GM19025 (cell line): ENCODE measurements around the gene KIRREL2.
"Not testable (repeated sequence)": the region's sequence is repeated elsewhere in the genome, so short reads cannot be mapped to it uniquely, and the experiment has no call there.

Experiments used
- ATAC-seq: cut with Tn5 transposase; IDR thresholded peaks from one replicate; pipeline ENCODE4 v1.9.1; 2021; ENCODE audit warnings: mild to moderate bottlenecking, low read depth, moderate library complexity; ENCODE audit not compliant: unreplicated experiment

KIRREL2 gene

DNA sequence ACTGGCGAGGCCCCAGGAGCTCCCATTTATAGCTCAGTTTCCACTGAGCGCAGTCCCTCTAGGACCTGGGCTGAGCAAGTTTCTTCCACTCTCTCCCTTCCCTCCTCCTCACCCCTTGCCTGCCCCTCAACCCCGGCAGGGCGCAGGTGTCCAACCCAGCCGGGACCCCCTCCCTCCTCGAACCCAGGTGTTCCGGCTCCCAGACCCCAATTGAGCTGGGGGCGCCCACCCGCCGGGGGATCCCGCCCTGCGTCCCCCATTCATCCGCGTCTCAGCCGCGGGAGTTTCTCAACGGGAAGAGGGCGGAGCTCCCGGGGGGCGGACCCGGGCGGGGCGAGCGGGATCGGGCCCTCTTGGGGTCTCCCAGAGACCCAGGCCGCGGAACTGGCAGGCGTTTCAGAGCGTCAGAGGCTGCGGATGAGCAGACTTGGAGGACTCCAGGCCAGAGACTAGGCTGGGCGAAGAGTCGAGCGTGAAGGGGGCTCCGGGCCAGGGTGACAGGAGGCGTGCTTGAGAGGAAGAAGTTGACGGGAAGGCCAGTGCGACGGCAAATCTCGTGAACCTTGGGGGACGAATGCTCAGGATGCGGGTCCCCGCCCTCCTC, at the start of gene KIRREL2:
Gene KIRREL2, plus strand, starts transcription at position 366 of the 604 bp plus-strand sequence. Its CDS starts 209 bp downstream, at position 575.
- no peak for ATAC-seq

DNA sequence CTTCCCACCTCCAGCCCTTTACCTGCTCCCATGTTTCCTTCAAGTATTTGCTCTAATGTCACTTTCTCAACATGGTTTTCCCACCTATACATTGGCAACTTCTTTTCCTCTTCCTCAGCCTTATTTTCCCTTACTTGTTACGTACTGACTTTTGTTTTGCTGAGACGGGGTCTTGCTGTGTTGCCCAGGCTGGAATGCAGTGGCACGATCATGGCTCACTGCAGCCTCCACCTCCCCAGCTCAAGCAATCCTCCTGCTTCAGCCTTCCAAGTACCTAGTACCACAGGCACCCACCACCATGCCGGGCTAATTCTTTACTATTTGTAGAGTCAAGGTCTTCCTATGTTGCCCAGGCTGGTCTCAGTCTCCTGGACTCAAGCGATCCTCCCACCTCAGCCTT, 49.1 kb upstream of the KIRREL2 start:
- ATAC-seq, result no peak

DNA sequence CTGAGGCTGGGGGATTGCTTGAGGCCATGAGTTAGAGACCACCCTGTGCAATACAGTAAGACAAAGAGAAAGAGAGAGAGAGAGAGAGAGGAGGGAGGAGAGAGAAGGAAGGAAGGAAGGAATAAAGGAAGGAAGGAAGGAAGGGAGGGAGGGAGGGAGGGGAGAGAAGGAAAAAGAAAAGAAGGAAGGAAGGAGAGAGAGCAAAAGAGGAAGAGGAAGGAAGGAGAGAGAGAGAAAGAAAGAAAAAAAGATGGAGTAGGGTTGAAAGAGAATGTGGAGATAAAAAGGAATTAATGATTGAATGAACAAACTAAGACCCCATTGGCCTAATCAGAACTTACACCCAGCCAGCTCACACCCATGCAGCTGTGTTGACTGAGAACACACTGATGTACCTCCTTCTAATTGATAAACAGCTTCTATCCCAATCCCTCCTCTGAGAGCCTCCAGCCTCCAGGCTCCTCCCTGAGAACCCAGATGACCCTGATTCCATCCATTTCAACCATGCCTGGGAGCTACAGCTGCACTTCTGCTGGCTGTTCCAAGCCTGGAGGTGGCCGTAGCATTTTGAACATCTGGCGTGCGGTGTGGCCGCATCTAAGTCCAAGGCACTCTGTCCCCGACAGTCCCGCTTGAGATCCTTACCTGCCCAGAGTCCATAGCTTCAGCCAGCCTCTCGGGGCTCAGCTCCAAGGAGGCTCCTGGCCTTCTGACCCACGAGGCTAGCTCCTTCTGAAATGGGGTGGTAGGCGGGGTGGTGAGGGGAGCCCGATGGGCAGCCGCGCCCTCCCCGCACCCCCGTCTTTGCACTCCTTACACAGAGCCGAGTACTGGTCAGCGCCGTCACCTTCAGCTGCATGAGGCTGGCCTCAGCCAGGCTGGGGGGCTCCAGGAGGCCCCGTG, 45.1 kb upstream of the KIRREL2 start:
- ATAC-seq, result no peak

DNA sequence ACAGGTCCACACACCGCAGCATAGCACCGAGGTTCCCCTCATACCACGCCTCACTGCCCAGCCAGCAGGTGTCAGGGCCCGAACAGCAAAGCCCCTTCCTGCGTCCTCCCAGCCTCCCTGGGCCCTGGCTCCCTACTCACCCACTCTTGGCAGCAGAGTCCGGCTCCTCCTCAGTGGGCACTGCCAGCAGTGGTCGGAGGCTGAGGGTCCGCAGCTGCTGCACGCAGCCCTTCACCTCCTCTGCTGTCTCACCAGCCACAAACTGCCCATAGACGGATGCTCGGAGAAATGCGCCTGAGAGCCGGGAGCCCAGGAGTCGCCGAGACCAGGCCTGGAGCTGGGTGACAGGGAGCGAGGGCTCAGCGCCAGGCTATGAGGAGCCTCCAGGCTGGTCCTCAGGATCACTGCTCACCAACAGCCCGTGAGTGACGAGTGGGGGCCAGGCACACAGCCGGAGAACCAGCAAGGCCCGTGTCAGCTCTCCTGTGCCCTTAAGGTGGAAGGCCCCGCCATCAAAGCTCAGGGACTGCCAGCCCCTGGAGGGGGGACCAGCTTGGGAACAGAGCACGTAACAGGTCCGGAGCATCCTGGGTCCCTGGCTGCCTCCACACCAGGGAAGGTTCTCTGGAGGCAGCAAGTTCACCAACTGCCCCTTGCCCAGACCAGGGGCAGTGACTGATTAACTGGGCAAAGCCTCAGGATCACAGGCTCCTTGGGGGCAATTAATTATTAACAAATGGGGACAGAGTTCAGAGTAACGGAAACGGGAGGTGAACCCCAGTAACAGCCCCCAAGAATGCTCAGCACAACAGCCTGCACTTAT, 44.3 kb upstream of the KIRREL2 start, which contains the start of gene PRODH2:
Gene PRODH2, minus strand, starts transcription at position 626 of the 823 bp plus-strand sequence. Its CDS starts 40 bp downstream, at position 586.
- ATAC-seq, result no peak

DNA sequence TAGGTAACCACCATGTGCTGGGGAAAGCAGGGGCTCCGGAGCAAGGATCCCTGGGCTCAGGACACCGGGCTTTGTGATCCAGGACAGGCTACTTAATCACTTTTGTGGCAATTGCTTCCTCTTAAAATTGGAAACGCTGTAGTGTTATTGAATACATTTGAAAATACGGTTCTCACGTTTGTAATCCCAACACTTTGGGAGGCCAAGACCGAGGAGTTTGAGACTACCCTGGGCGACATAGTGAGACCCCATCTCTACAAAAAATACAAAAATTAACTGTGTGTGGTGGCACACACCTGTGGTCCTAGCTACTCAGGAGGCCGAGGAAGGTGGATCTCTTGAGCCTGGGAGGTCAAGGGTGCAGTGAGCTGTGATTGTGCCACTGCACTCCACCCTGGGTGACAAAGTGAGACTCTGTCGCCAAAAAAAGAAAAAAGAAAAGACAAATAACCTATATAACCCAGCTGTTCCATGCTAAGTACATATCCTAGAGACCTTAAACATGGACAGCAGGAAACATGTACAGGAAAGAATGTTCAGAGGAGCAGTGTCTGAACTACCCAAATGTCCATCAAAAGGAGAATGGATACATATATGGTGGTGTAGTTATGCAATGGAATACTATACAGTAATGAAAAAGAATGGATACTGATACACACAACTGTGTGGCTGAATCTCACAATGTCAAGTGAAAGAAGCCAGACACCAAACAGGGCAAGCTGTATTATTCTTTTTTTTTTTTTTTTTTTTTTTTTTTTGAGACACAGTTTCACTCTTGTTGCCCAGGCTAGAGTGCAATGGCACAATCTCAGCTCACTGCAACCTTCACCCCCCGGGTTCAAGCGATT, 43.4 kb upstream of the KIRREL2 start:
- no peak for ATAC-seq

DNA sequence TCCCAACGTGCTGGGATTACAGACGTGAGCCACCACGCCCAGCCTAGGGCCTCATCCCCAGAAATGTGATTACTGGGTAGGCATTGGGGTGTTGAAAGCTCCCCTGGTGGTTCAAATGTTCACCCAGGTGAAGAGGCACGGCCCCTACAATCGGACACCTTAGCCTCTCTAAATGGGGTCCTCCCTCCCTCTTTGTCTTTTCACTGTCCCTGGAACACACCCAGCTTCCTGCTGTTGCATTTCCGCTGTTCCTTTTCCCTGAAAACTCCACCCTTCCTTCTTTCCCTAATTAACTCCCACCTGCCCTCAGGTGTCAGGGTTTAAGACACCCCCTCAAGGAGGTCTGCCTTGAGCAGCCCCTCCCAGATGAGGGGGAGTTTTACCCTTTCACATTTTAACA, 40.4 kb upstream of the KIRREL2 start:
- no peak for ATAC-seq

DNA sequence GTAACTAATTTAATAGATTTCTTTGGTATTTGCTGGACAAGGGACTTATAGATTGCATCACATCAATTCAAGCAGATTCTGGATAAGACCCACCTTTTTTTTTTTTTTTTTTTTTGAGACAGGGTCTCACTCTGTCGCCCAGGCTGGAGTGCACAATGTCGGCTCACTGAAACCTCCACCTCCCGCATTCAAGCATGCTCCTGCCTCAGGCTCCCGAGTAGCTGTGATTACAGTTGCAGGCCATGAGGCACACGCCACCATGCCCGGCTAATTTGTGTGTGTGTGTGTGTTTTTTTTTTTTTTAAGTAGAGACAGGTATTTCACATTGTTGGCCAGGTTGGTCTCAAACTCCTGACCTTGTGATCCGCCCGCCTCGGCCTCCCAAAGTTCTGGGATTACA, 39.9 kb upstream of the KIRREL2 start:
- no peak for ATAC-seq

DNA sequence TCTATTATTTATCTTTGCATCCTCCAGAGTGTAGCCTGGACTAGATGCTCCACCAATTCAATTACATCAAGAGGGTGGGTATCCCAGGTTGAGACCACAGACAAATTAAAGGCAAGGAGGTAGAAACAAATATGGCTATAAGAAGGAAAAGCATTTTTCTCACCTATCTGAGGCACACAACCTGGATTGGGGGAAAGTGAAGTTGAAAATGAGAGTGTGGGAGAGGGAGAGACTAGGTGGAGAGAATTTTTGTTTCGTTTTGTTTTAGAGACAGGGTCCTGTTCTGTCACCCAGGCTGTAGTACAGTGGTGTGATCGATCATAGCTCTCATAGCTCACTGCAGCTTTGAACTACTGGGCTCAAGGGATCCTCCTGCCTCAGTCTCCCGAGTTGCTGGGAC, 38.3 kb upstream of the KIRREL2 start:
- ATAC-seq, result no peak

DNA sequence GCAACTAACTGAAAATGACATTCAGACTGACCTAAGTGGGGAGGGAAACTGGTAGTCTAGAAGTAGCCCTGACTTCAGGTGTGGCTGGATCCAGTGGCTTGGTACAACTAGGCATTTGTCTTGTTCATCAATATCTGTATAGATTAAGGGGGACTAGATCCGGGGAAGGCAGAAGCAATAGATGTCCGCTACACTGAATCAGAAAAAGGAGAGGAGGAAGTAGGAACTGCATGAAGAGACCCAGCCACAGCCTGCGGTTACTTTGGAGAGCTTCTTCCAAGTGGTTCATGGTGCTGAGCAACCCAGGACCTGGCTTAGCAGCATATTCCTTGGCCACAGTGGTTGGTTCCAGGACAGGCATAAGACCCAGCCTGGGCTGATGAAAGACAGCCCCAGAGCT, 34.1 kb upstream of the KIRREL2 start:
- no peak for ATAC-seq

DNA sequence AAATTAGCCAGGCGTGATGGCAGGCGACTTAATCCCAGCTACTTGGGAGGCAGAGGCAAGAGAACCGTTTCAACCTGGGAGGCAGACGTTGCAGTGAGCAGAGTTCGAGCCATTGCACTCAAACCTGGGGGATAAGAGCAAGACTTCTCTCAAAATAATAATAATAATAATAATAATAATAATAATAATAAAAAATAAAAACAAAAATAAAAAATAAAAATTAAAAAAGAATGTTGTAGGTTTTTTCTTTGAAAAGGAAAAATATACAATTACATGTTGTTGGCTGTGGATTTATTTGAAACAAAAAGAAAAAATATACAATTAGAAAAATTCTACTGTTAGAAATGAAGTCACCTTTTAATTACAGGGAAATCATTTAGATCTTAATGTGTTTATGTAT, 32.6 kb upstream of the KIRREL2 start:
- ATAC-seq, result no peak

DNA sequence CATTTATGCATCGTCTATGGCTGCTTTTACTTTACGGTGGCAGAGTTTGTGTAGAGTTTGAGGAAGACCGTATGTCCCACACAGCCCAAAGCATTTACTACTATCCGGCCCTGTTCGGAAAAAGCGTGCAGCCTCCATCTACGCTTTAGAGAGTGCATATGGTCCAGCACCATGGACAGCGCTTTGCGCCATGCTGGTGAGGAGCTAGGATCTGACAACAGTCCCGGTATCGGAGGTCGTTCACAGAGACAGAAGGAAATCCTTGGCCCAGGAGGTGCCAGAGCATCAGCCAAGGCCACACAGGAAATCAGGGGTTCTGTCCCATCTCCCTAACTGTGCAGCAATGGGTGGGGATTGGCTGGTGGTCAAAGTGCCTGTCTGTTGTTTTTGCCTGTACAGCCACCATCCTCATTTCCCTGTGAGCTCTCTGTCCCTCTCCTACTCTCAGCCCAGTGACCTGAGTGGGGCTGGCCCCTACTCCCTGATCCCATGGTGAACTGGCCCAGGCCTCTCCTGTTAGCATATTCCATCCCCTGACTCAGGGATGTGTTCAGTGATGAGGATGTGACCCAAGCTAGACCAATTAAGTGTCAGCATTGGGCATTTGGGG, 27.9 kb upstream of the KIRREL2 start:
- ATAC-seq, result no peak

DNA sequence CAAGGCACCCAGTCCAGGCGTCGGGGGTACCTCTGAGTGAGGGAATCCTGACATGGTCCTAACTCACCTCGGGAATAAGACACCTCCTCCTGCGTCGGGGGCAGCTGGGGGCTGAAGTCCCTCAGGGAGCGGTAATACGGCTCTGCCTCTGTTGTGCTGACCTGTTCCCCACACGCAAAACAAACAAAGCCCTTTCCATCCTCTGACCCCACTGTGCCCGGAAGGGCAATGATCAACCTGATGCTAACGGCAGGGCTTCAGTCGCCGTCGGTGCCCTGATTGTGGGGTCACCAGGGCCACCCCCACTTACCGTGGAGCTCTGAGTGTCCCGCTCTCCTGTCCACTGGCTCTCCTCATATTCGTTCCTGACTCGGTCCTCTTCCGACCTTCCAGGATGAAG, 25.7 kb upstream of the KIRREL2 start:
- no peak for ATAC-seq

DNA sequence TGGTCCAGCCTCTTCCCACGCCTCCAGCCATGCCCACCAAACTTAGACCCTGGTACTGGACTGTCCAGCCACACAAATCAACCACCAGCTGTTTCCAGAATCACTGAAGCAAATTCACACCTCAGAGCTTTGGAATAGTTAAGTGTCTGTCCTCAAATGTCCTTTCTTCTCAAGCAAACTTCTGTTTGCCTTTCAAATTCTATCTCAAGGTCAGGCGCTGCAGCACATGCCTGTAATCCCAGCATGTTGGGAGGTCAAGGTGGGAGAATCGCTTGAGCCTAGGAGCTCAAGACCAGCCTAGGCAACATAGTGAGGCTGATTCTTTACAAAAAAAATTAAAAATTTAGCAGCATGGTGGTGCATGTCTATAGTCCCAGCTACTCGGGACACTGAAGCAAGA, 24.7 kb upstream of the KIRREL2 start:
- no peak for ATAC-seq

DNA sequence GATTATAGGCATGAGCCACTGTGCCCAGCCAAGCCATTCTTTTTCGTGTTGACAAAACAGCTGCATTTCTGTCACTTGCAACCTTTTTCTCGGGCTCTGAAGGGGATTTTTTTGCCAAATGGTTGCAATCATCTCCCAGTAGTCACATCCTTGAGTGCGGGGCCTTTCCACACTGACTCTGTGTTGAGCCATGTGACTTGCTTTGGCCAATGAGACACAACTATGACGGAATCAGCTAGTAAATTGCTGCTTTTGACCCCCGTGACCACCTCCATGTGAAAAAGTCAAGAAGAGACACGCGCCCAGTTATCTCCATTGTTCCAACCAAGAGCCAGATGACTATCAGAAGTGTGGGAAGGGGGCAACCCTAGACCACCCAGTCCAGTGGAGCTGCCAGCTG, 22.7 kb upstream of the KIRREL2 start:
- ATAC-seq, result no peak

DNA sequence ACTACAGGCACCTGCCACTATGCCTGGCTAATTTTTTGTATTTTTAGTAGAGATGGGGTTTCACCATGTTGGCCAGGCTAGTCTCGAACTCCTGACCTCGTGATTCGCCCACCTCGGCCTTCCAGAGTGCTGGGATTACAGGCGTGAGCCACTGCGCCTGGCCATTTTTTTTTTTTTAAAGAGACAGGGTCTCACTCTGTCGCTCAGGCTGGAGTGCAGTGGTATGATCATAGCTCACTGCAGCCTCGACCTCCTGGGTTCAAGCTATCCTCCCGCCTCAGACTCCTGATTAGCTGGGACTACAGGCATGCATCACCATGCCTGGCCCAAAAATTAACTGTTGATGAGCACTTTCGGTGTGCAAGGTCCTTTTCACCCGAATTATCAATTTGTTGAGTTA, 20.6 kb upstream of the KIRREL2 start:
- ATAC-seq, result not testable (repeated sequence)

DNA sequence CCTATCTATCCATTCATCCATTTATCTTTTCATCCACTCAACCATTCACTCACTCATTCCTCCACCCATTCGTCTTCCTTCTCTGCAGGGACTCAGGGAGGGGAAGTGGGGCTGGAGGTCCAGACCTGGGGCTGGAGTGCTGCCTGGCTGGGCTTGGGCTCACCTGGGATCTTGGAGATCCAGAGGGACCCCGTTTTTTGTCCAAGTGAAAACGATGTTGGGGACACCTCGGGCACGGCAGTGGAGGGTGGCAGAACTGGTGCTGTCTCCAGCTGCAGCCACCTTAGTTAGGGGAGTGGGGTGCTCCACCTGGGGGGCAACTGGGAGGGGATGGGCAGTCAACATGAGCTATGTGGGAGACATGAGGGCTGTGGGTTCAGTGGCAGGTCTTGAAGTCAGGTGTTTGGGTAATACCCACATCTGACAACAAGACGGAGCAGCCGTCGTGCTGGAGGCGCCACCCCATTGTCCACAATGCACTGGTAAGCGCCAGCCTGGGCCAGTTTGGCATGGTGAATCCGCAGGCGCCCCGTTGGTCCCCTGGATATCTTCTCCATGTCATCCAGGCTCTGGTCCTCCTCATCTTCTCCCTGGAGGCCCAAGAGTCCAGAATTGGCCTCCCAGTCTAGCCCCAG, 14.6 kb upstream of the KIRREL2 start:
- no peak for ATAC-seq

DNA sequence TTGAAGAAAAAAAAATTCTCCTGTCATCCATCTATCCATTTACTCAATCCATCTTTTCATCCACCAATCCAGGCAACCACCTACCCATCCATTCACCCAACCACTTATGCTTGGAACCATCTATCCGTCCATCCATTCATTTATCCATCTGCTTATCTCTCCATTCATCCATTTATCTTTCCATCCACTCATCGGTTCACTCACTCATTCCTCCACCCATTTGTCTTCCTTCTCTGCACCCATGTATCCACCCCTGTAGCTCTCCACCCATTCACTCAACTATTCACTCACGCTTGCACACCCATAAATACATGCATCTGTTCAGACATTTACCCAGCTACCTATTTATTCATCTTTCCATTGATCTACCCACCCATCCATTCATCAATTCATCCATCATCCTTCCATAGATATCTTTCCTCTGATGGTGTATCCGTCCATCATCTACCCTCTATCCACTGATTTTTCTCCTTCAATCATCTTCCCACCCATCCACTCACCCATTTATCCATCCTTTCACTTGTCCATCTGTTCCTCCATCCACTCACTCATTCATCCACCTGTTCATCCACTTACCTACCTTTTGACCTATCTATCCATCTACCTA, 13.9 kb upstream of the KIRREL2 start:
- no peak for ATAC-seq

DNA sequence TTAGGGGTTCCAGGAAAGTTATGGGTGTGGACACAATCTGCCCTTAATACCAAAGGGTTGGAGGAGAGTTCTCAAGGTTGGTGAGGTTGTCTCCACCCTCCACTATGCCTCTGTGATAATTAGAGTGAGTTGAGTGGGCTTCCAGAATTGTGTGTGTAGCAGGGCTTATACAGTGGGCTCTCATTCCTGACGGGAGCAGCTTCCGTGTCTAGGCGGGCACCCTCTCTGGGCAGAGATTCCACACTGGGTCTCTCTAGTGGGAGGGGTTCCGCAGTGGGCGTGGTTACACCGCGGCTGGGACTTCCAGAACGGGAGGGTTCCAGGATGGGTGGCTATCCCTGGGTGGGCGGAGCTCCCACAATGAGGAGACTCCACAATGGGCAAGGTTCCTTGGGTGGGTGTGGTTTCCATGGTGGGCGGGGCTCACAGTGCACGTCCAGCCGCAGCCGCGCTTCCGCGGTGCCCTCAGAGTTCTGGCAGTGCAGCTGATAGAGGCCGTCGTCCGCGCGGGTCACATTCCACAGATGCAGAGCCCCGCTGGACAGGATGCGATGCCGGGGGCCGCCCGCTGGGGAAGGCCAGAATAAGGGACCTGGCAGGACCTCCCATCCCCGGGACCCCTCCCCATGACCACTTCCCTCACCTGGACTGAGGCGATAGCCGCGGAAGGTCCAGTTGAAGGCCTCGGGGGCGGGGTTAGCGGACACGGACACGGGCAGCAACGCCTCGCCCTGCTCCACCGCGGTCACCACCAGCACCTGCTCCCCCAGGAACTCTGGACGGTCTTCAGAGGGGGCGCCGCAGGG, 12.8 kb upstream of the KIRREL2 start:
- ATAC-seq, result no peak
